Sigmoid colon (tissue), 4 donors: ENCODE data around the gene RPEL1.
"Not testable (repeated sequence)": the region's sequence is repeated elsewhere in the genome, so short reads cannot be mapped to it uniquely, and the experiment has no call there.

Experiments used
- CTCF ChIP-seq, 4 experiments: fragments of 450-650 bp in 3 of 4; fragments of 200-600 bp in 1 of 4; IDR thresholded peaks; one replicate each; pipeline ENCODE4 v1.5.1; 2016 to 2019; ENCODE audit warnings: antibody characterized with exemption in 4 of 4, mild to moderate bottlenecking in 3 of 4, moderate library complexity in 2 of 4
- EP300 ChIP-seq, 4 donors: sonication (generic); formaldehyde crosslinking; IDR thresholded peaks; one replicate each; pipeline ENCODE4 v1.6.1; 2017; ENCODE audit warnings: antibody characterized with exemption in 4 of 4
- POLR2A ChIP-seq, 2 donors: fragments of 450-650 bp; IDR thresholded peaks; one replicate each; pipeline ENCODE4 v1.6.1; 2016; ENCODE audit warnings: antibody characterized with exemption in 2 of 2, mild to moderate bottlenecking in 2 of 2, moderate library complexity in 2 of 2

GRCh38 chr10:103205401-103205800 lies 40.3 kb upstream of the RPEL1 start:
- TF ChIP-seq CTCF, EP300, POLR2A (IDR thresholded peaks at IDR 0.05): not testable (repeated sequence)
